CD4-positive, alpha-beta T cell treated with Interleukin-4 for 4 hours (primary cell): ENCODE data around the gene DNAH10.

Experiments
- DNase-seq: peaks from one replicate; pipeline ENCODE4 v3.0.0-alpha.2; 2020

Gene DNAH10

DNA sequence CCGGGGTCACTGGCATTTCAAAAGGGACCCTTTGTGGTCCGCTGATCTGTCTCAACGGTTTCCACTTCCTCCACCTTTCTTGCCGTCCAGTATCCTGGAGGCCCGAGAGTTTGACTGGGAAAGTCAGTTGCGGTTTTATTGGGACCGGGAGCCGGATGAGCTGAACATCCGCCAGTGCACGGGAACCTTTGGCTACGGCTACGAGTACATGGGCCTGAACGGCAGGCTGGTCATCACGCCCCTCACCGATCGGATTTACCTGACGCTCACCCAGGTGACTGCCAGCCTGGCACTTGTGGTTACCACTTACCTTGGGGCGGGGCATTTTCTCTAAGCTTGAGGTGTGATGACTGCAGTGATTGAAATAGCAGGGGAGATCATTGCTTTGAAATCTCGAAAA is 83.8 kb downstream of the DNAH10 start:
- no peak for DNase-seq

DNA sequence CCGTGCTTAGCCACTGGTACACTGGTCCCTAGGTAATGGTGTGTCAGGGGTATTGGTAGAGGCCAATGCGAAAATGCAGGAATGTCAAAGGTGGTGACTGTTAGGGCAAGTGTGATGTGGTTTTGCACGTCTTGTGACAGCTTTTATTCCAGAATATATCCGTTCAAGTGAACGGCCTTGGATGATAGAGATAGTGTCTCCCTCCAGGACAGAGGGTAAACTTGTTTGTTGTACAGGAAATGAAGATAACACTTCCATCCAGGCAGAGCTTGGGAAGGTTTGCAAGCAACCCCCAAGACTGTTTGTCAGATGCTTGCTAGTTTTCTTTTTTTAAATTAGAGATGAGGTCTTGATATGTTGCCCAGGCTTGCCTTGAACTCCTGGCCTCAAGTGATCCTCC is 84.2 kb downstream of the DNAH10 start:
- no peak for DNase-seq

DNA sequence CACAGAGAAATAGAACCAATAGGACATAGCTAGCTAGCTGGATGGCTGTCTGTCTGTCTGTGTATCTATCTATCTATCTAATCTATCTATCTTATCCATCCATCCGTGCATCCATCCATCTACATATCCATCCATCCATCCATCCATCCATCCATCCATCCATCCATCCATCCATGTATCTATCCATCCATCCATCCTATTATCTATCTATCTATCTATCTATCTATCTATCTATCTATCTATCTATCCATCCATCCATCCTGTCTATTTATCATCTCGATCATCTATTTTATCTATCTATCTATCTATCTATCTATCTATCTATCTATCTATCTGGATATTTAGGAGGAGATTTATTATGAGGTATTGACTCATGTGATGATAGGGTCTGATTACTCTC is 84.9 kb downstream of the DNAH10 start:
- DNase-seq, result no peak

DNA sequence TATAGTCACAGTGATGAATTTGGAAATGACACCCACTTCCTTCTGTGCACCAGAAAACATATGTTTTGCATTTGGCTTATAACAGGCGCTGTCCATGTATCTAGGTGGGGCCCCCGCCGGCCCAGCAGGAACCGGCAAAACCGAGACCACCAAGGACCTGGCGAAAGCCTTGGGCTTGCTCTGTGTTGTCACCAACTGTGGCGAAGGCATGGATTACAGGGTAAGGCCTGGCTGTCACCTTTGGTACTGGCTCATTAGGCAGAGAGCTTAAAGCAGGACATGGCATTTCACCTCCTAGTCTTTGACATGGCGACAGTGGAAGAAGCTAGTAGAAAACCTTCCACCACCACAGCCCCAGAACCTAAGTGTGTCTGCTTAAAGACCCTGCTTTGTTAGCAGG is 85.8 kb downstream of the DNAH10 start:
- no peak for DNase-seq

DNA sequence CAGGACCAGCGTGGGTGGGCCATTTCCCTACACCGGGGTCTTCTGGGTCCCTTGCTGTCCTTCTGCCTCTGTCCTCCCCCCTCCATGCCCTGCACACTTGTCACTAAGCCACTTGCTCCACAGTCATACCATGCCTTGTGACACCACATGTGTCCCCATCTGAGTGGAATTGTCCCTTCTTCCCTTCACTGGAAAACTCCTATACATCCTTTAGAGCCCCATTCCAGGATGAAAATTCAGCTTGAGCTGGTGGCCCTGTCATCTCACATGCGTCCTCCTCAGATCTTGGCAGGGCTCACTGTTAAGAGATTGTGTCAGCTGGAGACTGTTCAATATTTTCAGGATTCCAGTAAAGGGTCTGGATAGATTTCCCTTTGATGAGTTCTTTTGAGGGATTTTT is 87.4 kb downstream of the DNAH10 start:
- no peak for DNase-seq

DNA sequence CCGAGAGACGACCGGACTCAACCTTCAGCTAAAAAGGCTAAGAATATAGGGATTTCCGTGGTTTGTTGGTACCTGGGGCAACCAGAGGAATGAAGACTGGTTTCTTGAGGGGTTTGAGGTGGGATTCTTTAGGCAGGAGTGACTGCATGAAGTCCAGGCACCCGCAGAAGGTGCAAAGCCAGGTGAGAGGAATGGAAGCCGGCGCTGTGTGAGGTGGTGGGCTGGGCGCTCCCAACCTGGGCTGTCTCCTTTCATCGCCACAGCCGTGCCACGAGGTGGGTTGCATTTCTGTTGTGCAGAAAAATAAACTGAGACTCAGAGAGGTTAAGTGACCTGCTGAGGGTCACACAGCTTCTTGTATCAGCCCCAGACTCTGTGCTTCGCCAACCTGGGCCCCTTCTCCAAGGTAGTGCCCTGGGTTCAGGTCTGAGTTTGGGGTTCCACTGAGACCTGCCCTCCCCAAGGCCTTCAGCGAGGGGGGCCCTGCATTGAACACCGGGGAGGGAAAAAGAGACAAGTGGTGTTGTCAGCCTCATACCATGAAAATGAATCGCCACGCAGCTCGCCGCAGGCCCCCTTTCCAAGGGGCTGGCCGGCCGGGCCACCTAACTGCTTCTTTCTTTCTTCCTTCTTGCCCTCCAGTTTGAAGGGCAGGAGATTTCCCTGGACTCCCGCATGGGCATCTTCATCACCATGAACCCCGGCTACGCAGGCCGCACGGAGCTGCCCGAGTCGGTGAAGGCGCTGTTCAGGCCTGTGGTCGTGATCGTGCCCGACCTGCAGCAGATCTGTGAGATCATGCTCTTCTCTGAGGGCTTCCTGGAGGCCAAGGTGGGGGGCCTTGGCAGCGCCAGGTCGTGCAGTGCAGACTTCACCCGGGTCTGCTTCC is 88.4 kb downstream of the DNAH10 start:
- DNase-seq, result no peak

DNA sequence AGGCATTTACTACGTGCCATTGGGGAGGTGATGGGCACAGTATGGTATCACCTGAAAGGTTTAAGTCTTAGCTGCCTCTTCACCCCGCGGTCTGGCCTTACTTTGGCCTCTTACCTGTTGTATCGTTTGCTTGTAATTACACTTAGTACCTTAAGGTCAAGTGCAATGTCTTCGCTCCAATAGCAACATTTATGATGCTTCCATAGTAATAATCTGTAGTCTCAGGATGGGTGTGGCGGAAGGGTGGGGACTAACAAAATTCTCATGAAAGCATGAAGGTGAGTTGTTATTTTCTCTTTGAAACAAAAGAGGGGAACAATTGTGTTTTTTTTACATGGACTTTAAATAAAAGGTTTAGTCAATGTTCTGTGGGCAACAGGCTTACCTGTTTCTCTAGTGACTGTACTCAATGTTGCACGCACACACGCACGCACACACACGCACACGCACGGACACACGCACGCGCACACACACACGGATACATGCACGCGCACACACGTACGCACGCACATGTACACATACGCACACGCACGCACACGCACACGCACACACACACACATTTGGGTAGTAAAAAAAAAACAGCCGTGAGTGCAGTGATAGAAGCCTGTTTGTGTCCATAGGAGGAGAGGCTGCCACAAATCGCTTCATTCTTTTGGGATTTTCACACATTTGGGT is 91.4 kb downstream of the DNAH10 start:
- DNase-seq, result no peak

DNA sequence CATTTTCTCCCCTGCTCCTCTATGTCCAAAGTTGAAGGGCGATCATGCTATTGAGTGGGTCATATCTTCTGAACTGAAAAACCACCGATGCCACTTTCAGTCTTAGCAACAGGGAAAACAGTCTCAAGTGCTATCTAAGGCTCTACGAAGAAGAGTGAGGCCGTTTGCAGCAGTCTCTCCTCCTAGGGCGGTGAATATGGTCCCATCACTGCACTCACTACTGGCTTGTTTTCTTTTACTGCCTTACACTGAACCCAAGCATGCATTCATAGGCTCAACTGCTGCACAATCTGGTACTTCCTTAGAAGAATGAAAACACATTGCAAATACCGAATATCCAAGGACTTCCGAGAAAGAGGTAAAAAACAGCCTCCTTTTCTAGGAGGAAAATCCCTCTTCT is 92.1 kb downstream of the DNAH10 start:
- no peak for DNase-seq

DNA sequence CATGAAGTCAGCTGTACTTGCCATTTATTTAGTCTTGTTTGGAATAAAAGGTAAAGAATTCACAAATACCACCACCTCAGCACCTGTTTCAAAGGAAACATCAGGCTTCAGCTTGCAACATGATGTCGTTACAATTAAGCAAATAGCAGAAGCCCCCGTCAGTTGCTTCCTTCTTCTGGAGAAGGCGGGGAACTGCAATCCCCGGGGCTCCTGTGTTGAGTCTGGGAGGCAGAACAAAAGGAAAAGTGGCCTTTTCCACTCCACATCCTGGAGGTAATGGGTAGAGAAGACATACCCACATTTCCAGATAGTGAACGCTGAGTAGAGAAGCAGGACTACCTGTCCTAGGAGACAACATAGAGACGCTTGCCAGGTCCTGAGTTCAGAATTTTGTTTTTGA is 92.8 kb downstream of the DNAH10 start:
- no peak for DNase-seq

DNA sequence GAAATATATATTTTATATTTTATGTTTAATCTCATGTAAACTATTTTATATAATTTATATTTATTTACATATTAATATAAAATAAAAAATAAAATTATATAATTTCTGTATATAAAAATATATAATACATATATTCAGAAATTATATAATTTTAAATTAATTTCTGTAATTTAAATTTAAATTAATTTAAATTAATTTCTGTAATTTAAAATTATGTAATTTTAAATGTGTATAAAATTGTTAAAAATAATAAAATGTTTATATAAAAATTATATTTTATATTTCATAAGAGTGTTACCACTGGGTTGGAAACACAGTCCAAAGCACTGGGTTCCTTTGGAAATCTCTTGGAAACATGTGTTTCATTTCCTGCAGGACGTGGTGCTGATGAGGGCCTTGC is 94.6 kb downstream of the DNAH10 start:
- DNase-seq, result no peak

DNA sequence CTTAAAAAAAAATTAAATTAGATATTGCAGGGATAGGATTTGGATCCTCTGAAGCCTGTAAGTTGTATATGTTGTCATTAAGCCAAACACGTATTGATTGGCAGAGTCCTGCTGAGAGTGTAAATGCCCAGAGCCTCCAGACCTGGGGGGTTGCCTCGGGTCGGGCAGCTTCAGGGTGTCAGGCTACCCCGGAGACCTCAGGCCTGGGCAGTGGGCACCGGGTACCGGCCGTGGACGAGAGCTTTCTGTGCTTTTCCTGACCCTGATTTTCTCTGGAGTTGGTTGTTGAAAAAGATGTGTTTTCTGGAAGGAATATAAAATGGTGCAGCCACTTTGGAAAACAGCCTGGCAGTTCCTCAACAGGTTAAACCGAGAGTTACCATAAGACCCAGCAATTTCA is 96.1 kb downstream of the DNAH10 start:
- DNase-seq, result no peak

DNA sequence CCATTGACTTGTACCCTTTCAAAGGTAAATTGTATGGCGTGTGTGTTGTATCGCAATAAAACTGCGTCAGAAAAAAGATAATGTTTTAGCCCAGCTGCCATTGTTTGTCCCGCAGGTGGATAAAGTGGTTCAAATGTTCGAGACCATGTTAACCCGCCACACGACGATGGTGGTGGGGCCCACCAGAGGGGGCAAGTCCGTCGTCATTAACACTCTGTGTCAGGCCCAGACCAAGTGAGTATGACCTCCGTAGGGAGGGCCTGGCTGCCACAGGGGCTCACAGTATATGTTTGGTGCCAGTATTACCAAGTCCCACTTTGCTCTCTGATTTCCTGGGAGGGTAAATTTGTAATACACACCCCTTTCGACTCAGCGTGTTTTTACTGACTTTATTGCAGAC is 96.9 kb downstream of the DNAH10 start:
- no peak for DNase-seq

DNA sequence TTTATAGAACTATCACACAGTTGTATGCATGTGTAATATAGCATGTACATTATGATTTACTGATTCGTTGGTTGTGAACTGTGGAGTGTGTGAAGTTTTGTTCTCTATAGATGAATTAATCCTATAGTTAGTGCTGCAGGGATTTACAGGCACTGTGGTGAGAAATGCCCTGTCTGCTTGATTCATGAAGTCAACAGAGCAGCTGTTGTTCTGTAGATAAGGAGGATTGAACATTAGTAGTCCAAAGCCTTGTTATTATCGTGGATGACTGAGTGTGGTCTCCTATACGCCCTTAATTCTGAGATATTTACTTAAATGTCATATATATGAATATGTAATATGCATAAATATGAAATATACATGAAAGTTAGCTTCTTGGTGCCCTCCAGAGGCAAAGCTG is 98.3 kb downstream of the DNAH10 start:
- DNase-seq, result no peak

DNA sequence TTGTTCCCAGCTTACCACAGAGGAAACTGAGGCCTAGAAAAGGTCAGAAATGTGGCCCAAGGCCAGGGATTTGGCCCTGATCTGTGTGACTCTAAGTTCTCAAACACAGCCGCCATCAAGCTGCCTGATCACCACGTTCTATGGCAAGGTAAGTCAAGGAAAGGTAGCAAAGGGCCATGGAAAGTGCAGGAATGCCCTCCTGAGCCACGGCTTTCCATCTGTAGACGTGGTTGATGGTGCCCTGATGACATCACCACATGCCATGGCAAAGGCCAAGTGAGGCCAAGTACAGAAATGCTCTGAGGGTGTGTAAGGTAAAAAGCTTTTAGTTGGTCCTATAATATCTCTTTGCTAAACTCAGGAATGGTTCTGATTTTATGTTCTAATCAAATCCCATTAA is 99.3 kb downstream of the DNAH10 start:
- no peak for DNase-seq

DNA sequence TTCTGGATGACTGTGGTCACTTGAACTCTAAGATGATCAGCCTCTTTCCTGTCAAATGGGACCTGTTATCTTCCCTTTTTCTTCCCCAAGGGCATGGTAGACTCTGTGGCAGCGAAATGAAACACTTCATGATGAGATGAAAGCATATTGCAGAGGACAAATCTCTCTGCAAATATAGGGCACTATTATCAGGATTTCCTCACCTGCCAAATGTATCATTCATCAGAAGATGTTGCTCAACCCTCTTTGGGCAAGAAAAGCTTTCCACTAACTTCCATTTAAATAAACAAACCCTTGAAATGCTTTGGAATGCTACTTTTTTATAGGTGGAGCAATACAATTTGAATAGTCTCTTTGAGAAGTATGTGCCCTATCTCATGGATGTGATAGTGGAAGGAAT is 105.0 kb downstream of the DNAH10 start:
- no peak for DNase-seq

DNA sequence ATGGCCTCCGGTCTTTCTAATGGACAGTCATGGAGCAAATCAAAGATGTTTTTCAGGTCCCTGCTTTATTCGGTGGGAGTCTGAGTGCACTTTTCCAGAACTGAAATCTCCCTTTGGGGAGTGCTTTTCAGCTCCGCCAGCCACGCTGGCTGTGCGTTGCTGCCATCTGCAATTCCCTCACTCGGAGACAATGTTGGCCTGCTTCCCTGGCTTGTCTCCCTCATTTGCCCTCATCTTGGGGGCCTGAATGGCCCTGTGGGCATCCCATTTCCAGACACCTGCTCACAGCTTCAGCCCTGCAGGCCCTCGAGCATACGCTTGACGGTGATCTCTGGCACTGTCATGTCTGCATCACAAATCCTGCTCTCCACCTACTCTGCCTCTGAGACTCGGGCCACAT is 106.7 kb downstream of the DNAH10 start:
- DNase-seq, result no peak

DNA sequence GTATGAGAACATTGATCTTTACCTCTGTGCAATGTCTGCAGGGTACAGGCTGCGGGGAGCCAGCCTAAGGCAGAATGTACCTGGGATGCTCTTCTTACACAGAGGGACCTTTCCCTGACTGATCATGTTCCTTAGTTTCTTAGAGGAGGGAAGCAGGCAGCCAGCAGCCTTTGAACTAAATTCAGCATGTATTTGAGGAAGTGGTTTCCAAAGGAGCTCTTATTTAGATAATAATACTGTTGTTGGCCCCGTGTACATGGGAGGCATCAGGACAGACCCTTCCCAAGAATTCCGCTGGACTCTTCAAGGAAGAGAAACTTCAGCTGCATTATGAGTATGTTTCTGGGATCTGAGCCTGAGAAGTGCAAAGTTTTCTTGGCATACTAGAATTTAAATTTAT is 111.7 kb downstream of the DNAH10 start:
- no peak for DNase-seq

DNA sequence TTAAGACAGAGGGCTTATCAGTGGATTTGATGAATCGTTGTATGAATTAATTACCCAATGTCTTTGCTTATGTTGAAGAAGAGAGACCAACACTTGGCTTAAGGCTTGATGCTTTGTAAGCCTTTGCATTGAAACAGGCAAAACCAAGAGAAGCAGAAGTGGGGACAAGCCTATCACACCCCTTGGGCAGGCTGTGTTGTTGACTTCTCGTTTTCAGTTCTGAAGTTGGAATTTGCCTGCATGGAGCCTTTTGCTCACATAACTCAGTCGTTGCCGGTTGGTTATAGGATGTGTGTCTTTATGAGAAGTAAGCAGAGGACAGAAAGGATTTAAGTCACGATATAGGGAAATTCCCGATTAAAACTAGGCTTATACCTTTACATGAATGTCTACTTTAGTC is 115.9 kb downstream of the DNAH10 start:
- no peak for DNase-seq

DNA sequence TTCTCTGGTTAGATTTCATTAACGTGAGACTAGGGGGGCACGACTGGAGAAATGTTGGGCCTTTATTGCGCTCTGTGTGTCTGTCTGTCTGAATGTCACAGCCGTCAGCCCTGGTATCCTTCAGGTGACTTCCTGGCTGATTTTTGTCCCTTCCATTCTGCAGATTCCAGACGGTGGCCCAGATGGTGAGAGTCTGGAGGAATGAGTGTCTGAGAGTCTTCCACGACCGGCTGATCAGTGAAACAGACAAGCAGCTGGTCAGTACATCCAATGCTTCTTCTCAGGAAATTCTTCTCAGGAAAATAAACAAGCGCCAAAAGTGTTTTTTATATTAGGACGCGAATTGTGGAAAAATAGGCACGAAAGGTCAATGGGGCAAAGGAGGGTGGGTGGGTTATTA is 117.0 kb downstream of the DNAH10 start:
- DNase-seq, result no peak

DNA sequence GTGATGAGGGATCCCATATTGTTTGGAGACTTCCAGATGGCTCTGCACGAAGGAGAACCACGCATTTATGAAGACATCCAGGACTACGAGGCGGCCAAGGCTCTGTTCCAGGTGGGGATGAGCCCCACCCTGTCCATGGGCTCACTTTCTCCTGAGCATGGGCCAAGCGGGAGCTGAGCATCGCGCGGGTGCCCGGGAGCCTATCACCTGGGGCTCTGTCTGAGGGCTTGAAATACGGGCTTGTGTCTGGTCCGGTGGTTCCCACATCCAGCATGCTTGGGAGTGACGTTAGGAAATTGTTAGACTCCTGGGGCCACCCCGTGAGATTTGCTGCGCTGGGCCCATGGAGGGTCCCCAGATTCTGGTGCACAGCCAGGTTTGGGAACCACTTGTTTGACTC is 117.6 kb downstream of the DNAH10 start:
- no peak for DNase-seq

DNA sequence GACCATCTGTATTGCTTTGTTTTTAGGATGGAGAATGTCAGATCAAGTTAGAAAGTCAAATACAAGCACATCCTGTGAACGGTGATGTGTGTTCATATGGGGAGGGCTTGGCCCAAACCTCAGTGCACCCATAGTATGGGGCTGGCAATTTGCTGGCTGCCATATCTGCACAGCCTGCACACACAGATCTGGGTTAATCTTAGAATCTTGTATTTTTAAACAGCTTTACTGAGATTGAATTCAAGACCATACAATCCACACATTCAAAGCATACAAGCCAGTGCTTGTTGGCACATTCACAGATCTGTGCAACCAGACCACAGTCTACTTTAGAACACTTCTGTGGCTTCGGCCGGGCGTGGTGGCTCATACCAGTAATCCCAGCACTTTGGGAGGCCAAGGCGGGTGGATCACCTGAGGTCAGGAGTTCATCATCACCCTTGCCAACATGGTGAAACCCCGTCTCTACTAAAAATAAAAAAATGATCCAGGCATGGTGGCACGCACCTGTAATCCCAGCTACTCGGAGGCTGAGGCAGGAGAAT is 120.1 kb downstream of the DNAH10 start:
- DNase-seq, result no peak

DNA sequence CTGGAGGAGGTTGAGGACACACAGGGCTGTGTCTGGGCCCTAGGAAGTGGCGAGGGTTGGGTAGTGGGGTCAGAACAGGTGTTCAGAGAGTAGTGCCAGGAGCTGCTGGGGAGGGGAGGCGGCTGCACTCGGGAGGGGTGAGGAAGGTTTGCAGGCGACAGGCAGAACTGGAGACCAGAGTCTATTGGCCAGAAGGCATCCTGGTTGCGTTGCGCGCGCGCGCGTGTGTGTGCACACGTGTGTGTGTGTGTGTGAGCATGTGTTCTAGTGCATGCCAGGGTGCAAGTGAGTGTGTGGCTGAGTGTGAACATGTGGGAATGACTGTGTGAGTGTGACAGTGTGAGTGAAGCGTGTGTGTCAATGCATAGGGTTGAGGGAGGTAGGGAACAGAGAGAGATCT is 124.2 kb downstream of the DNAH10 start:
- DNase-seq, result no peak

DNA sequence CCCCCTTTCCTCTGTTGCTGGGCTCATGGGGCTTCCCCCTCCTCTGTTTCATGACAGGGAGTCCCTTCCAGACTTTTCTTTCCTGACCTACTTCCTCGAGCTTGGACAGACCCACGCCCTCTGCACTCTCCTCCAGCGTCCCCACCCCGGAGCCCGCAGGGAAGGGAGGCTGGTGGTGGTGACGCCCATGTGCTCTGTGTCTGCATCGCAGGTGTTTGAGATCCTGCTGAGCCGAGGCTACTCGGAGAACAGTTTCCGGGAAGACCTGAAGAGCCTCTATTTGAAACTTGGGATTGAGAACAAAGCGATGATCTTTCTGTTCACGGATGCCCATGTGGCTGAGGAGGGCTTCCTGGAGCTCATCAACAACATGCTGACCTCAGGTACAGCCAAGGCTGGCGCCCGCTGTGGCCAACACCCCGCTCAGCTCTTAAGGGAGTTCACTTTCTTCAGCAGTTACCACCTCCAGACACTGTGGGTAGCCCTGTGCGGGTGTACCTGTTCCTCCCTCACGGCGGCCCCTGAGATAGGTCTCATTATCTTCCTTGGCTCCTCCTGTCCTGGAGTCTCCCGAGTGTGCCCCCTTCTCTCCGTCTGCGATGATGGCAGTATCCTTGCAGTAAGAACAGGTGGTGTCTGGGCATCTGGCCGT is 125.0 kb downstream of the DNAH10 start:
- no peak for DNase-seq

DNA sequence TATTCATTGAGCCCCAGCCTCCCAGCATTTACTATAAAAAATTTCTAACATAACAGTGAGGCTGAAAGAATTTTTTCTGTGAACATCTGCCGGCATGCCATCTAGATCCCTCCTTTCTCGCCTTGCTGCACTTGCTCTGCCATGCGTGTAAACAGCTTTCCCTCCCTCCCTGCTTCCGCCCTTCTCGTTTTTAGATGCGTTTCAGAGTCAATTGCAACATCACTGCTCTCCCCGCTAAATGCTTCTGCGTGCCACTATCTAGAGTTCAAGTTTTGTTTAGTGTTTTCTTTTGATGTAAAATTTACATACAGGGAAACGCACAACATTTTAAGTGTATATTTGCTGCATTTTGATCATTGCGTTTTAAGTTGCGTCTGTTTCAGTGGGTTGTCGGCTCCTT is 126.9 kb downstream of the DNAH10 start:
- no peak for DNase-seq
